Hepatocyte (in vitro differentiated cells): Measurements from ENCODE around the gene TMEM74B.

ENCODE experiments used
- EZH2 ChIP-seq: fragments of 200-600 bp; sonication (generic); IDR thresholded peaks from 2 replicates; pipeline ENCODE4 v1.6.1; 2016; ENCODE audit warnings: antibody characterized with exemption, mild to moderate bottlenecking, borderline replicate concordance
- EZH2phosphoT487 ChIP-seq: fragments of 200-600 bp; sonication (generic); IDR thresholded peaks from one replicate; pipeline ENCODE4 v1.6.1; 2018; ENCODE audit warnings: antibody characterized with exemption, mild to moderate bottlenecking, low read depth, moderate library complexity; ENCODE audit not compliant: unreplicated experiment, severe bottlenecking
- TF ChIP-seq, protein P1 (sequence below): fragments of 200-600 bp; sonication (generic); IDR thresholded peaks from 2 replicates; pipeline ENCODE4 v1.5.1; 2016; ENCODE audit warnings: antibody characterized with exemption, mild to moderate bottlenecking; ENCODE audit not compliant: poor library complexity

DNA sequence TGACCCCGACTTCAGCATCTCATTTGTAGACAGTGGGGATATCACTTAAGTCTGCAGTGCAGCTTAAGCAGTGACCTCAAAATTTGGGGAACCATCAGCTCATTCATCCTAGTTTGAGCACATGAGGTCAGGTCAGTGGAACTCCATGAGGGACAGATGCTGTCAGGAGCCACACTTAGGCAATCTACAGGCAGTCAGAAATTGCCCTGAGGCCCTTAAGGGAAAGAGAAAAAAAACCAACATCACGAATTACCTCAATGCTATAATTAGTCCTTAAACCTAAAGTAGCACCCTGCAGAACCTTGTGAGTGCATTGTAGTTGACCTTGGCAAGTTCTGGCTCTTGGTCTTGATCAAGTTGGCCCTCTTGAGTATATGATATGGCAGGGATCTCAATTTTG is 21.1 kb downstream of the TMEM74B start:
- TF ChIP-seq EZH2phosphoT487 (no peak), EZH2 (no peak)
- TF ChIP-seq, protein P1, sequence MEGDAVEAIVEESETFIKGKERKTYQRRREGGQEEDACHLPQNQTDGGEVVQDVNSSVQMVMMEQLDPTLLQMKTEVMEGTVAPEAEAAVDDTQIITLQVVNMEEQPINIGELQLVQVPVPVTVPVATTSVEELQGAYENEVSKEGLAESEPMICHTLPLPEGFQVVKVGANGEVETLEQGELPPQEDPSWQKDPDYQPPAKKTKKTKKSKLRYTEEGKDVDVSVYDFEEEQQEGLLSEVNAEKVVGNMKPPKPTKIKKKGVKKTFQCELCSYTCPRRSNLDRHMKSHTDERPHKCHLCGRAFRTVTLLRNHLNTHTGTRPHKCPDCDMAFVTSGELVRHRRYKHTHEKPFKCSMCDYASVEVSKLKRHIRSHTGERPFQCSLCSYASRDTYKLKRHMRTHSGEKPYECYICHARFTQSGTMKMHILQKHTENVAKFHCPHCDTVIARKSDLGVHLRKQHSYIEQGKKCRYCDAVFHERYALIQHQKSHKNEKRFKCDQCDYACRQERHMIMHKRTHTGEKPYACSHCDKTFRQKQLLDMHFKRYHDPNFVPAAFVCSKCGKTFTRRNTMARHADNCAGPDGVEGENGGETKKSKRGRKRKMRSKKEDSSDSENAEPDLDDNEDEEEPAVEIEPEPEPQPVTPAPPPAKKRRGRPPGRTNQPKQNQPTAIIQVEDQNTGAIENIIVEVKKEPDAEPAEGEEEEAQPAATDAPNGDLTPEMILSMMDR: no peak
